GM10847 (cell line): Measurements from ENCODE around the gene ROR1.

Source experiments
- POLR2A ChIP-seq: IDR thresholded peaks from 2 replicates; pipeline ENCODE4 v1.6.1; 2011; ENCODE audit not compliant: insufficient read length; ENCODE audit errors: extremely low read depth

Gene ROR1

GRCh38 chr1:63849149-63849548 lies 75.3 kb downstream of the ROR1 start:
- no peak for TF ChIP-seq POLR2A

- TF ChIP-seq POLR2A, result no peak
Observed at GRCh38 chr1:63854091-63854490, 80.3 kb downstream of the ROR1 start.

GRCh38 chr1:63855942-63856341 lies 82.1 kb downstream of the ROR1 start:
- TF ChIP-seq POLR2A, result no peak

GRCh38 chr1:63856924-63857323 lies 83.1 kb downstream of the ROR1 start:
- no peak for TF ChIP-seq POLR2A

GRCh38 chr1:63857478-63857877 lies 83.7 kb downstream of the ROR1 start:
- no peak for TF ChIP-seq POLR2A

DNA sequence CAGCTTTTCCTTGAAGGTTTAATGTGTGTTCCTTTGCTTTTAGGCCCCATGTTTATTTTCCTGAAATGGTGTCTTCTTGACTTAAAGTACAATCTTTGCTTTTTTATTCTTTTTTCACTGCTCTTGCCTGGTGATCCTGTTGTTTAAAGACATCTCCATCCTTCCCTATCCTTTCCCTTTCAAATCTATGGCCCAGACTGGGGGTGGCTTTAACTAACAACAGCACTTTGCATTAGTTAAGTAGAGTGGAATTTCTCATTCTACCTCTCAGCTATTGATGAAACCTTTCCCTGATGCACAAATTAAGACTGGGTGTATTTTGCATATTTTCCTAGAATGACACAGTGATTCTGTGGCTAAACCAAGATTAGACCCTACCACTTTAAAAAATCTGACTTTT lies 84.3 kb downstream of the ROR1 start:
- TF ChIP-seq POLR2A, result no peak

GRCh38 chr1:63859480-63860275 lies 85.9 kb downstream of the ROR1 start:
- TF ChIP-seq POLR2A, result no peak

GRCh38 chr1:63861052-63861691 lies 87.4 kb downstream of the ROR1 start:
- TF ChIP-seq POLR2A, result no peak

GRCh38 chr1:63863145-63863544 lies 89.3 kb downstream of the ROR1 start:
- TF ChIP-seq POLR2A, result no peak

GRCh38 chr1:63864224-63864641 lies 90.4 kb downstream of the ROR1 start:
- no peak for TF ChIP-seq POLR2A

GRCh38 chr1:63865561-63865960 lies 91.7 kb downstream of the ROR1 start:
- TF ChIP-seq POLR2A, result no peak

DNA sequence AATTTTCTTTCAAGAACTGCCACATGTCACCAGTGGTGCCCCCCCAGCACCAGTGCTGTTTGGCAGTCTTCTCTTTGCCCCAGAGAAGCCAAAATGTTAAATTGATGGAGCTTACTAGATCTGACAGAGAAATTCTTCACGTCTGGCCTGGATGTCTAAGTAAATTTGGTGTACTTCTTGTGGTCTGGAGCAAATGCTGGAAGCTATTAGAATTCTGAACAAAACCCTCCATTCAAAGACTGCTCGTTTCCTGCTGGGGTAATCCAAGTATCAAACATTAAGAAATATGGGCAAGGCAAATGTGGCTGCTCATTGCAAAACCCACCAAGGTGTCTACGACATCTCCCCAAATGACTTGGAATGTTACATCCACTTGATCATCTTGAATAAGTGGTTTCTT lies 92.3 kb downstream of the ROR1 start:
- no peak for TF ChIP-seq POLR2A

GRCh38 chr1:63867429-63868176 lies 93.8 kb downstream of the ROR1 start:
- TF ChIP-seq POLR2A, result no peak

DNA sequence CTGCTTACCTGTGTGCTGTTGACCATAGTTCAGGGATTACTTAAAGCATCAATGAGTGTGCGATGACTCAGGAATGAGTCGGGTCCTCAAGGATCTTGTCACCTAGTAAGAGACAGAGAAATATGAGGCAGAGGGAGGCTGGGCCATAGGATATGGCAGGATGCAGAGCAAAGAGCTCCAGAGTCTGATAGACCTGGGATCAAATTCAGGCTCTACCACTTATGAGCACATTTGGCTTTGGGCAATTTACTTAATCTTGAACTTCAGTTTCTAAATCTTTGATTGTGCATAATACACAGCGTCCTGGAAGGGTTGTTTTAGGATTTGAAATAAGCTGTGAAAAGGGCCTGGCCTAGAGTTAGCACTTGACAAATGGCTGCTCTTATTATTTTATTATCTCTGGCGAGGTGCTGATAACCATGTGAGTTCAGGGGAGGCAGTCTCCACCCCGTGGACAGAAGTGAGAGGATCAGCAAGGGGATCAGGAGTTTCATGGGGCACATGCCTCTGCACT lies 94.5 kb downstream of the ROR1 start:
- no peak for TF ChIP-seq POLR2A

- TF ChIP-seq POLR2A, result no peak
Observed at GRCh38 chr1:63870152-63870551, 96.3 kb downstream of the ROR1 start.

GRCh38 chr1:63871463-63871862 lies 97.6 kb downstream of the ROR1 start:
- no peak for TF ChIP-seq POLR2A
